Measurements from ENCODE around the gene LTBP1.
"Not testable (repeated sequence)": the region's sequence is repeated elsewhere in the genome, so short reads cannot be mapped to it uniquely, and the experiment has no call there.

Gene LTBP1

DNA sequence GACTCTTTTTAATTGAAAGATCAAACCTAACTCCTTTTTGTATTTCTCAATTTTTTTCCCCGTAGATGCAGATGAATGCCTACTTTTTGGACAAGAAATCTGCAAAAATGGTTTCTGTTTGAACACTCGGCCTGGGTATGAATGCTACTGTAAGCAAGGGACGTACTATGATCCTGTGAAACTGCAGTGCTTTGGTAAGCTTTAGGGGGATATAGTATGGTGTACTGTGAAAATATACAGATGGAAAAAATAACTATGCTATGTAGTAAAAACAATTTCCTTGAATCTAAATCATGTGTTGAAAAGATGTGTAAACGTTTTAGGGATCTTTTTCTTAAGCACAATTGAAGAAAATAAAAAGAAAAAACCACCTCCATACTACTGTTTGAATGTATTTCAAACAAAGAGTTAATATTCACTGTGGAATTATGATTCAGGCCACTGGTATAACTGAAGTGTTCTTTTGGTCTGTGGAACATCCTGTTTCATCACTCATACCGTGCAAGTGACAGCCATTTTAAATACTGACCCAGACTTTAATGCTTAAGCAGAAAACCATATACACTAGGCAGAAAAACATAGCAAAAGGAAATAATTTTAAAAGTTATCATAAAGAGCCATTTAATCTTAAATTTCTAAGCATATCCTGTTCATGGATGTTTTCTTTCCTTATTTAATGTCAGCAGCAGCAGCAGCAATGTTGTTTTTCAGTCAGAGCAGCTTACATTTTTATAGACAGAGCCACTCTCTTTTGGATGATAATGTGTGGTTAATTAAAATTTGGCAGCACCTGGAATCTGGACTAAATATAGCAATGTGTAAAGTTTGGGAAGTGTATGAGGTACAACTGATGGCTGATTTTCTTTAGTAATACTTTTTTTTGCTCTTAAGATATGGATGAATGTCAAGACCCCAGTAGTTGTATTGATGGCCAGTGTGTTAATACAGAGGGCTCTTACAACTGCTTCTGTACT, 416.9 kb downstream of the LTBP1 start:
- Histone ChIP-seq H3K4me3 (replicated peaks; ENCODE audit: low read depth, low read length) (no peak overlapping the region), H3K27me3 (replicated peaks; ENCODE audit: control insufficient read depth, insufficient read depth, low read length) (no peaks in the 10 kb centered on the region; the same call in 1 of the 2 replicates), H3K36me3 (ENCODE audit: control insufficient read depth, insufficient read depth, low read length) (no peaks in the 10 kb centered on the region)
- no peak for TF ChIP-seq CTCF (IDR thresholded peaks at IDR 0.05; ENCODE audit: insufficient read depth, low read length, poor library complexity, severe bottlenecking)
- no peak for DNase-seq (ENCODE audit: extremely low read depth, insufficient read length)

DNA sequence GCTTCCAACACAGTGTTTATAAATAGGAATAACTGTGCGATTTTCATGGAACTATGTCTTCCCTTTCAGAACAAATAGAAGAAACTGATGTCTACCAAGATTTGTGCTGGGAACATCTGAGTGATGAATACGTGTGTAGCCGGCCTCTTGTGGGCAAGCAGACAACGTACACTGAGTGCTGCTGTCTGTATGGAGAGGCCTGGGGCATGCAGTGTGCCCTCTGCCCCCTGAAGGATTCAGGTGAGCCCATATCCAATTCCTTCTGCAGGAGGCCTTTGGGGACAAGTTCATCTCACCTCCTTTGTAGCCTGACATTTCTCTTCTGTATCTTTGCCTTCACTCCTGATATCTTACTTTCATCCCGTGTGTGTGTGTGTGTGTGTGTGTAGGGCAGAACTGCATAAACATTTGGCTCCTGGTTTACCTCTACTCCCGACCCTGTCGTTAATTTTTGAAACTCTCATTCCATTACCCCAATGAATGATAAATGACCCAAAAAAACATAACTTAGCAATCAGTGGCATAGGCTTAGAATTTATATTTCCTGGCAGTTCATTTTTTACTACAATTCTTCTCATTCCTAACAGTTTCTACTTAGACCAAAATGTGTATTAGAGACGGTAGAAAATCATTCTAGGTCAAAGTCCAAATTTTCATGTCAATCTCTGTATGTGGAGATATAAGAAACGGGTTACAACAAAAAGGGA, 418.7 kb downstream of the LTBP1 start:
- no peak for DNase-seq (ENCODE audit: extremely low read depth, insufficient read length)
- no peak for TF ChIP-seq CTCF (IDR thresholded peaks at IDR 0.05; ENCODE audit: insufficient read depth, low read length, poor library complexity, severe bottlenecking)
- no peaks in the 10 kb centered on the region for H3K36me3 ChIP-seq (ENCODE audit: control insufficient read depth, insufficient read depth, low read length)
- H3K27me3 ChIP-seq (replicated peaks; ENCODE audit: control insufficient read depth, insufficient read depth, low read length), result no peaks in the 10 kb centered on the region; the same call in 1 of the 2 replicates
- no peak overlapping the region for H3K4me3 ChIP-seq (replicated peaks; ENCODE audit: low read depth, low read length)

- Histone ChIP-seq H3K36me3 (ENCODE audit: control insufficient read depth, insufficient read depth, low read length) (no peaks in the 10 kb centered on the region), H3K4me3 (replicated peaks; ENCODE audit: low read depth, low read length) (no peak overlapping the region), H3K27me3 (replicated peaks; ENCODE audit: control insufficient read depth, insufficient read depth, low read length) (no peaks in the 10 kb centered on the region; the same call in 1 of the 2 replicates)
- DNase-seq (ENCODE audit: extremely low read depth, insufficient read length), result no peak
- no peak for TF ChIP-seq CTCF (IDR thresholded peaks at IDR 0.05; ENCODE audit: insufficient read depth, low read length, poor library complexity, severe bottlenecking)
Measured at GRCh38 chr2:33366473-33366872, 419.7 kb downstream of the LTBP1 start.

GRCh38 chr2:33368524-33368923, 421.8 kb downstream of the LTBP1 start:
- not testable (repeated sequence) for DNase-seq (ENCODE audit: extremely low read depth, insufficient read length); H3K36me3 ChIP-seq (ENCODE audit: control insufficient read depth, insufficient read depth, low read length); H3K4me3 ChIP-seq (replicated peaks; ENCODE audit: low read depth, low read length); H3K27me3 ChIP-seq (replicated peaks; ENCODE audit: control insufficient read depth, insufficient read depth, low read length)

- H3K36me3 ChIP-seq (ENCODE audit: control insufficient read depth, insufficient read depth, low read length), result no peaks in the 10 kb centered on the region
Measured at GRCh38 chr2:33369191-33369590, 422.4 kb downstream of the LTBP1 start.

More at GRCh38 chr2:33369191-33369590, 422.4 kb downstream of the LTBP1 start:
- Histone ChIP-seq H3K27me3 (replicated peaks; ENCODE audit: control insufficient read depth, insufficient read depth, low read length) (no peaks in the 10 kb centered on the region; the same call in 1 of the 2 replicates), H3K4me3 (replicated peaks; ENCODE audit: low read depth, low read length) (no peak overlapping the region)
- no peak for DNase-seq (ENCODE audit: extremely low read depth, insufficient read length)
- no peak for TF ChIP-seq CTCF (IDR thresholded peaks at IDR 0.05; ENCODE audit: insufficient read depth, low read length, poor library complexity, severe bottlenecking)

Measured in GM06990 (cell line).